Inflammatory macrophage treated with lipopolysaccharide for 1 hour (primary cell): ENCODE data around the gene ATG12.
A peak's percentile ranks its signal among the peaks of the same experiment; 100 is the strongest.
"Not testable (repeated sequence)": the region's sequence is repeated elsewhere in the genome, so short reads cannot be mapped to it uniquely, and the experiment has no call there.

Experiments used
- DNase-seq, 2 donors: peaks; one replicate each; pipeline ENCODE4 v3.0.0-alpha.2; 2020 to 2022

The ATG12 gene

DNA sequence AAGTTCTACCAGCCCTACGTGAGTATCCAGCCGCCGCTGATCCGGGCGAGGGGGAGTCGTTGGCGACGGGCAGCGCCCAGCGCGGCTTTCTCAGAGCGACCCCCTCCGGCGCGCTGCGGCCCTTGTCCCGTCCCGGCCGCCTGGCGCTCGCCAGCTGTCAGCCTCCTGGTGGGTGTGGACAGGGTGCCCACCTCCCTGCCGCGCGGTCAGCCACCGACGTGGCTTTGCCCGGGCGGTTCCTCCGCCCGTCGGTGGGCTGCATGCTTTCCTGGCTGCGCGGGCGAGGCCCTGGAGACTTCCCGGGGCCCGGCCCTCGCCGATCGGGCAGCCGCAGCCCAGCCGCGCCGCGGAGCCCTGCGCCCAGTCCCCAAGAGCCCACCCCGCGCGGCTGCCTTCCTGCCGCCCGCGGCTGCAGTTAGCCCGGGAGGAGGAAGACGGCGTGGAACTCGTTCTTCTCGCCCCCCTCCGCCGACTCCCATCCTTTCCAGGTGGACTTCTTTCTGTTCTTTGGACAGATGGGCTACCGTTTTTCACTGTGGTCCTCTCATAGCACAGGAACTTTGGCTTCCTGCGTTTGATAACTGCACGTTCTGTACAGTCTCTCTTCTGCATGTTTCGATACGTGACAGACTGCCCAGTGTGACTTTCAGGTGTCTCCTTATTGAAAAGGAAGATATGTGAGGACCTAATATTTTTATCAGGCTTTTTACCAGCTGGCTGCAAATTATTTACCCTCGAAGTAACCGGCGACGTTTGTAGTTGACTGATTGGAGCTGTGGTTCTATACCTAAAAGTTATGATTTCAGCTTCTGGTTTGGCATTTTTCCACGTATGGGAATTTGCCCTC is 947 bp upstream of the ATG12 start:
- peak in 1 of 2 donors; percentile 59 for DNase-seq

- DNase-seq: no peak
Measured at GRCh38 chr5:115840873-115841272, 492 bp downstream of the ATG12 start.

GRCh38 chr5:115838885-115839518 is 2.4 kb downstream of the ATG12 start:
- peak; percentile 53 to 72 for DNase-seq

DNA sequence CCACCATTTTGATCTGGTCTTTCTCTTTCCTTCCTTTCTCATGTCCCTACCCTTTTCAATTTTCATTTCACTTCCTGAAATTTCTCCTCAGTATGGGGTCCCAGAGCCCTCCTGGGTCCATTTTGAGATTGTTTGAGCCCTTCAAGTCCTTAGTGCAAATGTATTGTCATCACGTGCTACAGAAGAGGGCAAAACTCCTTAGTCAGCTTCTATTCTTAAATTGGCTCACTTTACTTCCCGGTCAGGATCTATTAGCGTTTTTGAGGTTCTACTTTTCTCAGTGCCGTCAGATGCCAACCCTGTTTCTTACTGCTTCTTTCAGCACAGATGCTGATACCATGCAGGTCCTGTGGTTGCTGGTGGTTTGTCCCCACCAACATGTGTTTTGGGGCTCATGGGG is 5.9 kb downstream of the ATG12 start:
- no peak for DNase-seq

DNA sequence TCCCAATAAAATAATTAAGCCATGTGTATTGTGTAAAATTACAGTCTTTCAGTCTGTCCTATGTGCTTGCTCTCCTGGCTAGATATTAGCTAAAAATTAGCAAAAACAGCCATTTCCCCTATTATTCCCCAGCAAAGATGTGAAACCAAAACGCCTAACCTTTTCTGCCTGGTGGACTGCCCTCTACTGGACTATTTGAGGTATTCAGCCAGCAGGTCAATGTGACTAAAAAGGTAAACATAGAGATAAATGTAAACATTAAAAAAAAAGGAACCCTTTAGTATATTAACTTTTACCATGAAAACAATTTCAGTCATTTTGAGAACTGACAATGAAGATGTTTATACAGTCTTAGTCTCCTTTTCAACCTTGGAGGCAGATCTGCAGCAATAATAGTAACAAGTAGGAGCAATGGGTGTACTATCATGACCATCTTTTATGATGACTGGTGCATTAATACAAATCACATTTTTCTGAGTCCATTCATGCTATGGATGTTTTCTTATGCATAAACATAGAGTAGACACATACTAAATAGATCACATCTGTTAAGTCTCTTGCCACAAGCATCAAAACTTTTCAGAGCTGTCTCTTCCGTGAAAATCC is 10.1 kb downstream of the ATG12 start:
- DNase-seq: peak; percentile 45 to 68

- DNase-seq: no peak
Measured at GRCh38 chr5:115829913-115830312, 11.5 kb downstream of the ATG12 start.

- DNase-seq: no peak
Measured at GRCh38 chr5:115825948-115826347, 15.4 kb downstream of the ATG12 start.

DNA sequence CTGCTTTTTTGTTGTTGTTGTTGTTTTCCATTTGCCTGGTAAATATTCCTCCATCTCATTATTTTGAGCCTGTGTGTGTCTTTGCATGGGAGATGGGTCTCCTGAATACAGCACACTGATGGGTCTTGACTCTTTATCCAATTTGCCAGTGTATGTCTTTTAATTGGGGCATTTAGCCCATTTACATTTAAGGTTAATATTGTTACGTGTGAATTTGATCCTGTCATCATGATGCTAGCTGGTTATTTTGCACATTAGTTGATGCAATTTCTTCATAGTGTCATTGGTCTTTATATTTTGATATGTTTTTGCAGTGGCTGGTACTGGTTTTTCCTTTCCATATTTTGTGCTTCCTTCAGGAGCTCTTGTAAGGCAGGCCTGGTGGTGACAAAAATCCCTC is 16.4 kb downstream of the ATG12 start:
- DNase-seq: not testable (repeated sequence)

DNA sequence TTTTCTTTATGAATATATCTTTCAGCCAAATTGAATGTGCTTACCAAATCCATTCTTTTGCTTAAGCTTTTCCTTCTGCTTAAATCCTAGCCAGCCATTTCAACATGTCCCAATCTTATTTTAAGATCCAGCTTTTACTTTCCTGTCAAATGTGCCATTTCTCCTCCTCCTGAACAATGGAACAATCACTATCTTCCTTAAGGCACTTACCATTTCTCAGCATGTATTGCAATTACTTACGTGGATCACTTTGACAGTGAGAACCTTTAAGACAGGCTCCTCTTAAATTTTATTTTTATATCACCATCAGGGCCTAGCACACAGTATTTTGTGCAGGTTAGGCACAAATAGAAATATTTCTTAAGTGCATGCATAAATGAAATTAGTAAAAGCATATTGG is 20.5 kb downstream of the ATG12 start:
- no peak for DNase-seq

- no peak for DNase-seq
Measured at GRCh38 chr5:115818821-115819220, 22.5 kb downstream of the ATG12 start.

- no peak for DNase-seq
Measured at GRCh38 chr5:115817386-115817785, 24.0 kb downstream of the ATG12 start.

DNA sequence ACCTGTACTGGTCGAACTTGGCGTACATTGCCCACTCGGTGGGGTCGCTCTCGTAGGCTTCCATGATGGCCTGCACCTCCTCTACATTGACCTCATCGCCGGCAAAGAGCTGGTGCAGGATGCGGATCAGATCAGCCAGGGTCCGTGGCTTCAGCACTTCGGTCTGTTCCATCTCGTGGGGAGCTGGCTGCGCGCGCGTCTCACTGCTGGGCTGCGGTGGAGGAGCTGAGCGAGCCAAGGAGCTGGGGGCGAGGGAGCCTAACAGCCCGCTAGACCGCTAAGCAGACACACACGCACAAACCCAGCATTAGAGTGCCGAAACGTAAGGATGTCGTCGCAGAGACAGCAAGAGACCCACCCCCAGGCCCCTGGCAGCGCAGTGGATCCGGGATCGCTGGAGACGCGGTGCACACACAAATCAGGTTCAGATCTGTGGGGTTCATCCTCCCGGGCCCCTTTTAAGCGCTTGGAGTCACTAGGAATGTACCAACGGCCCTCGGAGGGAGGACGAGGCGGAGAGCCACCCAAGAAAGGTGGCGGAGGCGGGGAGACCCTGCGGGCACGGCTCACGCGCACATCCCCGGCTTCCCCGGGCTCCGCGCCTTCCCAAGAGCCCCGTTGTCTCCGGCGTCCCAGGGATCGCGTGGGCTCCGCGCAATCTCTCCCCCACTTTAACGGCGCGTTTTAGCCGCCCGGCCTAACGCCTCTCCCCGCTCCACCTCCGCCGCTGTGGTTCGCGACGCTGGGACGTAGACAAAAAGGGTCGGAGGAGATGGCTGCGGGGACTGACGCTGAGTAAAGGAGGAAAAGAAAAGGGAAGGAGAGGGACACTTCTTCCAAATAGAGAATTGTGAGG is 24.9 kb downstream of the ATG12 start, which contains the start of gene CDO1:
Gene CDO1 (minus strand): TSS at position 434 of the 856 bp plus-strand sequence. CDS start 262 bp downstream, at position 172.
- no peak for DNase-seq

DNA sequence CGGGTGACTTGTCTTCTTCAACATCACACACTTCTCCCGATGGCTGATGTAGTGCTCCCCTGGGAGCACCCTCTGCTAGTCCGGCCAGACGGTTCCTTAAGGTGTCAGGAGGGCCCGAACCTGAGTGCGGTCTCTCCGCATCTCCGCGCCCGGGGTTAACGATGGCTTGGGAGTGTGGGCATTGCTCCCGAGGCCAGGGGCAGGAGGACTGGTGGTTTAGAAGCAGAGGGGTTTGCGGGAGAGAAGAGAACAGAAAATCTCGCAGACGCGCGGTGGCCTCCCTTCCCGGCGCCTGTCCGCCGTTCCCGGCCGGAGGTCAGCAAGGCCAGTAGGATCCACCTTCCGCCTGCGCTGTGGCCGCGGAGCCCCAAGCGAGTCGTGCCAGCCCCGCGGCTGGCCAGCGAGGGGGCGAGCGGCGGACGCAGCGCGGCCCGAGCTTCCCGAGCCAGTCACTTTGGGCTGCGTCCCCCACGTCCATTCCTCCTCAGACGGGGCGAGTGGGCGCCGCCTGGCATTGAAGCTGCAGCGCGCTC is 25.6 kb downstream of the ATG12 start:
- DNase-seq: no peak

GRCh38 chr5:115815006-115815692 is 26.2 kb downstream of the ATG12 start:
- peak; percentile 4 to 16 for DNase-seq

DNA sequence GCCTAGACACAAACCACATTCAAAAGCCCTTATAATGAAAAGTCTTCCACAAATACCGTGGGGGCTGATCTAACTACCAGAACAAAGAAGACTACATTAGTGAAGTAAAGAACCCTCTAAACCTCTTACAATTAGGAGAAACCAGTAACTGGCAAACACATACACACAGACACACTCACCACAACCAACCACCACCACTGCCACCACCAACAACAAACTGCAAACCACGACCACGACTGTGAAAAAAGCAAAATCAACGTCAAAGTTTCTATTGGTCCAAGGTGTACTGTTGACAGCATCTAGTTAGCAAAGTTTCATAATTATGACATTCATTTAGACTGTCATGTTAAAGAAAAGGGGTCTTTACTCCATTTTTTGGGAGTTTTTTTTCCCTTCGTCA is 27.6 kb downstream of the ATG12 start:
- DNase-seq: no peak

DNA sequence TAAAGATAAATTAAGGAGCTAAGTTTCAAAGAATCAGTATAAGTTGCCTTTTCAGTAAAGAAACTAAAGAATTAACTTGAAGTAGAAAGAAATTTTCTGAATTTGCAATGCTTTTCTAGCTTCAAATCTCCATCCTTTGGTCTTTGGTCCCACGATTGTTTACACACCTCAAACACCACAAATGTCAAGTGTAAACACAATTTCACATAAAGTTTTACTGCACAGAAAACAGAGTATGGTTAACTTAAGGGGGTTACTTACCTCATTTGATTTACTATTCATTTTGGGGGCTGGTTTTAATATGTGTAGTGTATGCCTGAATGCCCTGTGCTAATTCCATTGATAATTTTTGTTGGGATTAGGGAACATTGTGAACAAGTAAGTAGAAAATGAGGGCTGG is 29.0 kb downstream of the ATG12 start:
- no peak for DNase-seq

DNA sequence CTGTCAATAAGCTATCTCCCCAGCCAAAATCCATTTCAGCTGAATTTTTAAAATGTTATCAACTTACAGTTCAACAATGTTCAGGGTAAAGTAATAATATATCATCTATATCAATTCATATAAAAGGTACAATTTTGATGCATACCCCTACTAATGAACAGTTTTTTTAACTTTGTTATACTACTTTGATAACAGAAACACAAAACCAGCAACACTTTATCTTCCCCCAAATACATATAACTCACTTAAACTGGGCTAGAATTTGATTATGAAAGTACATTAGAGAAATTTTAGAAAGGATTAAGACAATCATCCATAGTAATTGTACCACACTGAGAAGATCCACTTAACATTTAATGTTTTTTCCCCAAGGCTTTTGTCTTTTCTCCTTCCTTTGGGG is 30.0 kb downstream of the ATG12 start:
- DNase-seq: no peak

- no peak for DNase-seq
Measured at GRCh38 chr5:115810761-115811160, 30.6 kb downstream of the ATG12 start.

DNA sequence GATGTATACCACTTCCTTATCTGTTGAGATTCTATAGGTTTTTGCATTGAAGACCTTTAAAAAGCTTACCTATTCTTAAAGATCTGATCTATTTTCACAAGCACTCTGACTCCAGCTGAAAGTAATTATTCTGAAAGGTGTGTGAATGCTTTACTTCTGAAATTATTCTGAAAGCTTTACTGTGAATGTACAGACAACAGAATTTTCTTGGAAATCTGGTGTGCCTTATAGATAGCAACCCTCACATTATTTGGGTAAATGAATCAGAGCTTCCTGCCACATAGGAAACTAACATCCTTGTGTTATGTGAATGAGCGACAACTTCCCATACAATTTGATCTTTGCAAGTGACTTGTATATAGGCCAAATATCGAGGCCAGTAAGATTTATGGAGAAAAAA is 31.4 kb downstream of the ATG12 start:
- no peak for DNase-seq

- DNase-seq: not testable (repeated sequence)
Measured at GRCh38 chr5:115808066-115808465, 33.3 kb downstream of the ATG12 start.

DNA sequence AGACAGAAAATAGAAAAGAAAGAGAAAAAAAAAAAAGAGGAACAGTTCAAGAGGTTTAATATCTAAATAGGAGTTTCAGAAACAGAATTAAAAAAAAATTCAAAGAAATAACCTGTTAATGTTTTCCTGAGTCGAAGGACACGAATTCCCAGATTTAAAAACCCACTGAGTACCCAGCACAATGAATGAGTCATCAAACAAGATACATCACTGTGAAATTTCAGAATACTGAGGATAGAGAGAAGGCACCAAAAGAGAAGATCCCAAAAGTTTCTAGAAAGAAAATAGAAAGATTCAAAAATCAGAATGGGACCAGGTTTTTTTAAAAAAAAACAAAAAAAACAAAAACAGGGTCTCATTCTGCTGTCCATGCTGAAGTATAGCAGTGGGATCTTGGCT is 33.7 kb downstream of the ATG12 start:
- DNase-seq: no peak
